ENCODE measurements around the gene ASMTL. TPM values are rescaled to one million over a fixed set of nuclear protein-coding genes. Genes with fewer than 3 reads are reported as not detected.

Gene ASMTL
- total RNA-seq, 1 donor = 16.4 TPM

DNA sequence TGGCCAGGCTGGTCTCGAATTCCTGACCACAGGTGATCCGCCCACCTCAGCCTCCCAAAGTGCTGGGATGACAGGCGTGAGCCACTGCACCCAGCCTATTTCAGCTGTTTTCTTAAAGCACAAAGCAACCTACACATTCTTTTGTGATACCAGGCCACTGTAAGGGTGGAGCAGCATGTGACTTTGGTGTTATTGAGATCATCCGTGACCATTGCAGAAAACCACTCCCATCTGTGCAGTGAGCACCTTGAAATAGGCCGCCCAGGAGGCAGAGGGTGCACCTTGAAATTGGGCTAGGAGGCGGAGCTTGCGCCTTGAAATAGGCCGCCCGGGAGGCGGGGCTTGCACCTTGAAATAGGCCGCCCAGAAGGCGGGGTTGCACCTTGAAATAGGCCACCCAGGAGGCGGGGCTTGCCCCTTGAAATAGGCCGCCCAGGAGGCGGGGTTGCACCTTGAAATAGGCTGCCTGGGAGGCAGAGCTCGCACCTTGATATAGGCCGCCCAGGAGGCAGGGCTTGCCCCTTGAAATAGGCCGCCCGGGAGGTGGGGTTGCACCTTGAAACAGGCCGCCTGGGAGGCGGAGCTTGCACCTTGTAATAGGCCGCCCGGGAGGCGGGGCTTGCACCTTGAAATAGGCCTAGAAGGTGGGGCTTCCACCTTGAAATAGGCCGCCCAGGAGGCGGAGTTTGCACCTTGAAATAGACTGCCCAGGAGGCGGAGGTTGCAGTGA is 51.8 kb downstream of the ASMTL start:
- TF ChIP-seq, protein P1, sequence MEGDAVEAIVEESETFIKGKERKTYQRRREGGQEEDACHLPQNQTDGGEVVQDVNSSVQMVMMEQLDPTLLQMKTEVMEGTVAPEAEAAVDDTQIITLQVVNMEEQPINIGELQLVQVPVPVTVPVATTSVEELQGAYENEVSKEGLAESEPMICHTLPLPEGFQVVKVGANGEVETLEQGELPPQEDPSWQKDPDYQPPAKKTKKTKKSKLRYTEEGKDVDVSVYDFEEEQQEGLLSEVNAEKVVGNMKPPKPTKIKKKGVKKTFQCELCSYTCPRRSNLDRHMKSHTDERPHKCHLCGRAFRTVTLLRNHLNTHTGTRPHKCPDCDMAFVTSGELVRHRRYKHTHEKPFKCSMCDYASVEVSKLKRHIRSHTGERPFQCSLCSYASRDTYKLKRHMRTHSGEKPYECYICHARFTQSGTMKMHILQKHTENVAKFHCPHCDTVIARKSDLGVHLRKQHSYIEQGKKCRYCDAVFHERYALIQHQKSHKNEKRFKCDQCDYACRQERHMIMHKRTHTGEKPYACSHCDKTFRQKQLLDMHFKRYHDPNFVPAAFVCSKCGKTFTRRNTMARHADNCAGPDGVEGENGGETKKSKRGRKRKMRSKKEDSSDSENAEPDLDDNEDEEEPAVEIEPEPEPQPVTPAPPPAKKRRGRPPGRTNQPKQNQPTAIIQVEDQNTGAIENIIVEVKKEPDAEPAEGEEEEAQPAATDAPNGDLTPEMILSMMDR (IDR thresholded peaks at IDR 0.05; ENCODE audit: insufficient read depth, low read depth, low read length) = no peak
- DNase-seq (ENCODE audit: low read depth) = no peak
- H3K4me3 ChIP-seq (ENCODE audit: low read depth, low read length) = no peak overlapping the region

DNA sequence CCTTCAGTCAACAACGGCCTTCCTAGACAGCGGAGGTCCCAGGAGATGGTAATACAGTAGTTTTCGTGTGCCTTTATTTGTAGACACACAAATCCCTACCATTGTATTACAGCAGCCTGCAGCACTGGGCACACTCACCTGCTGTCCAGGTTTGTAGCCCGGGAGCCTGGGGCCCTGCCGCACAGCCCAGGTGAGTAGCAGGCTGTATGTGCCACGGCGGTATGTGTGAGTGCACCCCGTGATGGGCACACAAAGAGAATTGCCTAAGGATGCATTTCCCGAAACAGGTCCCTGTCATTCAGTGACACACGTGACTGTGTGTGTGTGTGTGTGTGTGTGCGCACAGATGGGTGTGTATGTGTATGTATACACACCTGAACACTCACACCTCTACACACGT is 52.7 kb downstream of the ASMTL start:
- no peak for DNase-seq (ENCODE audit: low read depth)
- TF ChIP-seq, protein P1 (IDR thresholded peaks at IDR 0.05; ENCODE audit: insufficient read depth, low read depth, low read length) = no peak
- H3K4me3 ChIP-seq (ENCODE audit: low read depth, low read length) = no peak overlapping the region

DNA sequence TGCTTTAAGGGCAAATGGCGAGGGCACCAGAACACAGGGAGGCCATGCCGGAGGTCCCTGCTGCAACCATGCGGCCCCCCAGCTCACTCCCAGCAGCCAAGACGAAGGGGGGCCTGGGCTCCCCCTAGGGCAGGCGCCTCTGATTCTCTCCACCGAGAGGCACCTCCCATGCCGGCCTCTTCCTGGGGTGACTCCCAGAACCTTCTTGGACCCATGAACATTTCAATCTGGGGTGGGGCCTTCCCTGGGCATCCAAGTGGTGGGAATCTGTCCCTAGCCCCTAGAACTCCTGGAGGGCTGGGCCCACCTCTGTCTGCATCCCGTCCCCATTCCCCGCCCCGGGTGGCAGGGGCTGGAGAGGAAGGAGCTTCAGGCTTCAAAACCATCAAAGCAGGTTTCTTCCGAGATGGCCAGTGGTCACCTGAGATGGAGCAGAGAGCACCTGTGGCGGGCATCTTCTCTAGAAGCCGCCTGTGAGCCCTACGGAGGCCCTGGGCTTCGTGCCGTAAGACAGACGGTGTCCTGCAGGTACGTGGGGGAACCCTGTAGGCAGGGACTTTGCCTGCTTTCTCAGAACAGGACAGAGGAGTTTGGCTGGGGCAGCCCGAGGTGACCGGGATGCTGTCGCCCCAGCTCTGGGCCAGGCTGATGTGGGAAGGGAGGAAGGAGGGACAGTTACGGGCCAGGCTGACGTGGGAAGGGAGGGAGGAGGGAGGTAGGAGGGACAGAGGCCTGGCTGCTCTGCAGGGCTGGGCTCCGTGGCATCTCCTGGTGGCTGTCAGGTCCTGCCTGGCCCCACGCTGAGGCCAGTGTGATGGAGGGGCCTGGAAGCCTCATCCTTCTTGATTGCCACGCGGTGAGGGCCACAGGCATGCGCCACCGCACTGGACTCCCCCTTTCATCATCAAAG is 54.0 kb downstream of the ASMTL start:
- no peak for DNase-seq (ENCODE audit: low read depth)
- no peak overlapping the region for H3K4me3 ChIP-seq (ENCODE audit: low read depth, low read length)

DNA sequence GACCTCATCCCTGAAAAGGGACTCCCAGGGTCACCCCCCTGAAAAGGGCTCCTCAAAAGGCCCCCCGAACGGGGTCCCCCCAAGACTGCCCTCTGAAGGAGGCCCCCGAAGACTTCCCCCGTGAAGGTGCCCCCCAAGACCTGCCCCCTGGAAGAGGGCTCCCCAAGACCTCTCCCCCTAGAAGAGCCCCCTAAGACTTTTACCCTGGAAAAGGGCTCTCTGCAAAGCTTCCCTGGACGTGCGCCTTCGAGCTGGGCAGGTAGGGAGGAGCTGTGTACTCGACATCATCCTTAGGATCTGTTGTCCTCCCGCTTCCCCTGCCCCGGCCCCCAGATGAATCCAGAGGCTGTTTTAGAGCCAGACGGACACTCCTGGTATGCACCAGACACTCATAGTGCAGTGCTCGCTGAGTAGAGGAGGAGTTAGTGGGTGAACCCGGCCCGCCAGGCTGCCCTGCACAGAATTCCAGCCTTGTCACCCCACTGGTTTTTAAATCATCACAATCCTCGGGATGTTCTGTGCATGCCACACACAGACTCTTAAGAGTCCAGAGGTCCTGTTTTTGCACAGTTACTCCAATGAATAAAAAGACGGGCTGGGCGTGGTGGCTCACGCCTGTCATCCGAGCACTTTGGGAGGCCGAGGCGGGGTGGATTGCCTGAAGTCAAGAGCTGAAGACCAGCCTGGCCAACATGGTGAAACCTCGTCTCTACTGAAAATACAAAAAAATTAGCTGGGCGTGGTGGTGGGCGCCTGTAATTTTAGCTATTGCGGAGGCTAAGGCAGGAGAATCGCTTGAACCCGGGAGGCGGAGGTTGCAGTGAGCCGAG is 55.1 kb downstream of the ASMTL start:
- TF ChIP-seq, protein P1 (IDR thresholded peaks at IDR 0.05; ENCODE audit: insufficient read depth, low read depth, low read length) = no peak
- no peak for DNase-seq (ENCODE audit: low read depth)
- H3K4me3 ChIP-seq (ENCODE audit: low read depth, low read length) = no peak overlapping the region

More for the DNA sequence above, 54.0 kb downstream of the ASMTL start:
- TF ChIP-seq, protein P1 (IDR thresholded peaks at IDR 0.05; ENCODE audit: insufficient read depth, low read depth, low read length) = no peak

DNA sequence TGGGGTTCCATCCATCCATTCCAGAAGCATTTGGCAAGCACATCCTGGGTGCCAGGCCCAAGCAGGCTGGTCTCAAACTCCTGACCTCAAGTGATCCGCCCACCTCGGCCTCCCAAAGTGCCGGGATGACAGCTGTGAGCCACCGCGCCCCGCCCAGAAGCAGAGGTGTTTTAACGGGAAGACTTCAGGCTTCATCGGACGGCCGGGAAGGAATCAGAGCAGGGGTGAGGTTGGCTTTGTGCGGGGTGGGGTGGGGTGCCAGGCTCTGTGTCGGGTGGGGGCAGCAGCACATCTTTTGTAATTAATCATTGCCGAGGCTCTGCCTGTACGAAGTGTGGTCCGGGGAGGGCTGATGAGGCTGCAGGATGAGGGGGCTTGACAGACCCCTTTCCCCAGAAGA is 55.7 kb downstream of the ASMTL start:
- TF ChIP-seq, protein P1 (IDR thresholded peaks at IDR 0.05; ENCODE audit: insufficient read depth, low read depth, low read length) = no peak
- DNase-seq (ENCODE audit: low read depth) = no peak
- H3K4me3 ChIP-seq (ENCODE audit: low read depth, low read length) = no peak overlapping the region

DNA sequence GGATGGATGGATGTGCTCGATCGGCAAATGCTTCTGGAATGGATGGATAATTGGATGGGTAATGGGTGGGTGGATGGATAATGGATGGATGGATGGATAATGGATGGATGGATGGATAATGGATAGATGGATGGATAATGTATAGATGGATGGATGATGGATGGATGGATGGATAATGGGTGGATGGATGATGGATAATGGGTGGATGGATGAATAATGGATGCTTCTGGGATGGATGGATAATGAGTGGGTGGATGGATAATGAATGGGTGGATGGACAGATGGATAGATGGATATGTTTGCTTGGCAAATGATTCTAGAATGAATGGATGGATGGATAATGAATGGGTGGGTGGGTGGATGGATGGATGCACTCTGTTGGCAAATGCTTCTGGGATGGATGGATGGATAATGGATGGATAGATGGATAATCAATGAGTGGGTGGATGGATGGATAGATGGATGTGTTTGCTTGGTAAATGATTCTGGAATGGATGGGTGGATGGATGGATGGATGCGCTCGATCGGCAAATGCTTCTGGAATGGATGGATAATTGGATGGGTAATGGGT is 57.0 kb downstream of the ASMTL start:
- TF ChIP-seq, protein P1 (IDR thresholded peaks at IDR 0.05; ENCODE audit: insufficient read depth, low read depth, low read length) = no peak
- H3K4me3 ChIP-seq (ENCODE audit: low read depth, low read length) = no peak overlapping the region
- DNase-seq (ENCODE audit: low read depth) = no peak
